Measurements from ENCODE around the gene PDZD8.

- no peak for TF ChIP-seq CTCF (IDR thresholded peaks at IDR 0.05; ENCODE audit: poor library complexity, severe bottlenecking)
- TF ChIP-seq EZH2 (IDR thresholded peaks at IDR 0.05; ENCODE audit: borderline replicate concordance, insufficient read depth, low read length, poor library complexity, severe bottlenecking): no peak
- TF ChIP-seq EP300 (conservative IDR thresholded peaks at IDR 0.05; ENCODE audit: poor library complexity, severe bottlenecking): no peak
- no peak for TF ChIP-seq POLR2AphosphoS5 (IDR thresholded peaks at IDR 0.05)
- no peak for TF ChIP-seq REST (IDR thresholded peaks at IDR 0.05; ENCODE audit: borderline replicate concordance)
- TF ChIP-seq TAF1 (IDR thresholded peaks at IDR 0.05; ENCODE audit: low read depth): no peak
Observed at GRCh38 chr10:117266400-117266799, 108.8 kb downstream of the PDZD8 start.
